ENCODE data around the gene CIAO1.

DNA sequence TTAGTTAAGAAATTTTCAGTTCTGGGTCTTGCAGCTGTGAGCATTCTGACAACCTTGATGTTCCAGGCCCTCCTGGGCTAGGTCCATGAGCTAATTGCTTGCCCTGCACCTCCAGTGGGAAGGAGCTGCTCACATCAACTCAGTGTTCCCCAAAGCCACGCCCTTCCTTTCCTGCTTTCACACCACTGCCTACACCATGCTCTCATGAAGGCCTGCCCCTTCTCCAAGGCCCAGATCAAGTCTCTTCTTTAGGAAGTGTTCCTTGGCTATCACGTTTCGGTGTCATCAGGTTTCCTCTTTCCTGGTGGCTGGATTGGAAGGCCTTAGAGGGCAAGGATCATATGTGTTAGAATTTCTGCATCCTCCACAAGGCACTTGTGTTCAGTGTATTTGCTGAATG lies 19.0 kb upstream of the CIAO1 start:
- TF ChIP-seq, protein P1, sequence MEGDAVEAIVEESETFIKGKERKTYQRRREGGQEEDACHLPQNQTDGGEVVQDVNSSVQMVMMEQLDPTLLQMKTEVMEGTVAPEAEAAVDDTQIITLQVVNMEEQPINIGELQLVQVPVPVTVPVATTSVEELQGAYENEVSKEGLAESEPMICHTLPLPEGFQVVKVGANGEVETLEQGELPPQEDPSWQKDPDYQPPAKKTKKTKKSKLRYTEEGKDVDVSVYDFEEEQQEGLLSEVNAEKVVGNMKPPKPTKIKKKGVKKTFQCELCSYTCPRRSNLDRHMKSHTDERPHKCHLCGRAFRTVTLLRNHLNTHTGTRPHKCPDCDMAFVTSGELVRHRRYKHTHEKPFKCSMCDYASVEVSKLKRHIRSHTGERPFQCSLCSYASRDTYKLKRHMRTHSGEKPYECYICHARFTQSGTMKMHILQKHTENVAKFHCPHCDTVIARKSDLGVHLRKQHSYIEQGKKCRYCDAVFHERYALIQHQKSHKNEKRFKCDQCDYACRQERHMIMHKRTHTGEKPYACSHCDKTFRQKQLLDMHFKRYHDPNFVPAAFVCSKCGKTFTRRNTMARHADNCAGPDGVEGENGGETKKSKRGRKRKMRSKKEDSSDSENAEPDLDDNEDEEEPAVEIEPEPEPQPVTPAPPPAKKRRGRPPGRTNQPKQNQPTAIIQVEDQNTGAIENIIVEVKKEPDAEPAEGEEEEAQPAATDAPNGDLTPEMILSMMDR (conservative IDR thresholded peaks at IDR 0.05), result no peak
- TF ChIP-seq EZH2 (IDR thresholded peaks at IDR 0.05; ENCODE audit: low read depth), result no peak

Measured in PC-9 (cell line).